GM13976 (cell line): Measurements from ENCODE around the gene RASAL3.

Source experiments
- DNase-seq: peaks from one replicate; pipeline ENCODE4 v3.0.0; 2012; ENCODE audit warnings: low spot score
- in situ Hi-C: fragments of 300-500 bp; cut with MboI; formaldehyde crosslinking; loops from one replicate; pipeline ENCODE4 v1.12.0; 2022; ENCODE audit warnings: low sequenced_read_pairs, mixed read lengths, inconsistent platforms; ENCODE audit not compliant: unreplicated experiment
- TF ChIP-seq, protein P1 (sequence below): IDR thresholded peaks from 2 replicates; pipeline ENCODE4 v1.5.1; 2012; ENCODE audit warnings: borderline replicate concordance, mild to moderate bottlenecking; ENCODE audit not compliant: insufficient read depth; ENCODE audit errors: extremely low read depth, missing control alignments, control extremely low read depth

The RASAL3 gene

DNA sequence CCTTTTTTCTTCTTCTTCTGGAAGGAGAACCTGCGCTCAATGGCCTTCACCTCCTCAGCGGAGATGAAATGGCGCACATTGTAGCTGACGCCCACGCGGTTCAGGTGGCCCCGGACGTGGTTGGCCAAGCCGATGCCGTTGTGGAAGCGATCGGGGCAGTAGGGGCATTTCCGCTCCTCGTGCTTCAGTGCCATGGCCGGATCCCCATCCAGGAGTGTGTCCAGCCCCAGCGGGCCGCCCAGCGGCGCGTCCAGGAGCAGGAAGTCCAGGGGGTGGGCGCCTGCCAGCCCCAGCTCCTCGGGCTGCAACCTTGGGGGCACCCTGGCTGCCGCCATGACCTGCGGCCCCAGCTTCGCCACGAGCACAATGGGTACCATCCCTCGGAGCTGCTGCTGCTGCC lies 25.8 kb downstream of the RASAL3 start:
- no peak for DNase-seq
- TF ChIP-seq, protein P1, sequence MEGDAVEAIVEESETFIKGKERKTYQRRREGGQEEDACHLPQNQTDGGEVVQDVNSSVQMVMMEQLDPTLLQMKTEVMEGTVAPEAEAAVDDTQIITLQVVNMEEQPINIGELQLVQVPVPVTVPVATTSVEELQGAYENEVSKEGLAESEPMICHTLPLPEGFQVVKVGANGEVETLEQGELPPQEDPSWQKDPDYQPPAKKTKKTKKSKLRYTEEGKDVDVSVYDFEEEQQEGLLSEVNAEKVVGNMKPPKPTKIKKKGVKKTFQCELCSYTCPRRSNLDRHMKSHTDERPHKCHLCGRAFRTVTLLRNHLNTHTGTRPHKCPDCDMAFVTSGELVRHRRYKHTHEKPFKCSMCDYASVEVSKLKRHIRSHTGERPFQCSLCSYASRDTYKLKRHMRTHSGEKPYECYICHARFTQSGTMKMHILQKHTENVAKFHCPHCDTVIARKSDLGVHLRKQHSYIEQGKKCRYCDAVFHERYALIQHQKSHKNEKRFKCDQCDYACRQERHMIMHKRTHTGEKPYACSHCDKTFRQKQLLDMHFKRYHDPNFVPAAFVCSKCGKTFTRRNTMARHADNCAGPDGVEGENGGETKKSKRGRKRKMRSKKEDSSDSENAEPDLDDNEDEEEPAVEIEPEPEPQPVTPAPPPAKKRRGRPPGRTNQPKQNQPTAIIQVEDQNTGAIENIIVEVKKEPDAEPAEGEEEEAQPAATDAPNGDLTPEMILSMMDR, result no peak
- in situ Hi-C loops, result no loop called here

- in situ Hi-C loops, result no loop called here
- no peak for DNase-seq
- TF ChIP-seq, protein P1, result no peak
These were observed 26.2 kb downstream of the RASAL3 start for GRCh38 chr19:15438124-15438496.

GRCh38 chr19:15437355-15438123 lies 26.8 kb downstream of the RASAL3 start:
- in situ Hi-C loops, result no loop called here
- no peak for DNase-seq
- TF ChIP-seq, protein P1, result no peak

- DNase-seq, result no peak
These were observed 27.6 kb downstream of the RASAL3 start for GRCh38 chr19:15436826-15437110.

GRCh38 chr19:15436012-15436825 lies 28.1 kb downstream of the RASAL3 start:
- TF ChIP-seq, protein P1, result no peak
- no peak for DNase-seq
- in situ Hi-C loops, result no loop called here

More at GRCh38 chr19:15436826-15437110, 27.6 kb downstream of the RASAL3 start:
- in situ Hi-C loops, result no loop called here
- TF ChIP-seq, protein P1, result no peak

DNA sequence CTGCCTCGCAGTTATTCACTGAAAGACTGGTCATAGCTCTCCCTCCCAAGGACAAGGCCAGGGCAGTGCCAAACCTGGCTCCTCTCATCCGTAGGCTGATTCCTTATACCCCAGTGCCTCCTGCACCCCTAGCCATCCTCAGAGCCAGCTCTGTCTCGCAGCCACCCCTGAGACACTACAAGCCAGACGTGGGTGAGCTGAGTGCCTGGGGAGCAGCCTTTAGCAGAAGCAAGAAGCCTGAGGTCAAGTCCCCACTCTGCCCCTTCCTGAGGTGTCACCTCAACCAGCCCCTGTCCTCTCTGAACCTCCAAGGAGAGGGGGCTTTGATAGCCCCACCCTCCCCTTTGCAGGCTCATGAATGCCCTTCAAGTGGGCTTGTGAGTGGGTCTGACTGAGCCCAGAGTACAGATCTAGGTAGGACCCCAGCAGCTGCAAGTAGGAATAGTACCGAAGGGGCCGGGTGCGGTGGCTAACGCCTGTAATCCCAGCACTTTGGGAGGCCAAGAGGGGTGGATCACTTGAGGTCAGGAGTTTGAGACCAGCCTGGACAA lies 30.8 kb downstream of the RASAL3 start:
- no peak for DNase-seq
- in situ Hi-C loops, result no loop called here
- TF ChIP-seq, protein P1, result no peak
